Activated naive CD4-positive, alpha-beta T cell treated with anti-CD3 and anti-CD28 coated beads, Interleukin-2, amount 50 U/mL, for 24 hours (primary cell): ENCODE results near the gene ANKRD55.
A peak's percentile ranks its signal among the peaks of the same experiment; 100 is the strongest.
"Not testable (repeated sequence)": the region's sequence is repeated elsewhere in the genome, so short reads cannot be mapped to it uniquely, and the experiment has no call there.

ENCODE experiments used
- H3K27ac Mint-ChIP-seq: one replicate; pipeline ENCODE4 v1.8.0; 2021; ENCODE audit warnings: mild to moderate bottlenecking, mixed read lengths
- H3K27me3 Mint-ChIP-seq: one replicate; pipeline ENCODE4 v1.8.0; 2021; ENCODE audit warnings: mixed read lengths
- H3K36me3 Mint-ChIP-seq: one replicate; pipeline ENCODE4 v1.8.0; 2021; ENCODE audit warnings: mixed read lengths
- H3K4me1 Mint-ChIP-seq: one replicate; pipeline ENCODE4 v1.8.0; 2021; ENCODE audit warnings: mixed read lengths
- H3K4me3 Mint-ChIP-seq: one replicate; pipeline ENCODE4 v1.8.0; 2021; ENCODE audit warnings: mild to moderate bottlenecking, mixed read lengths
- H3K9me3 Mint-ChIP-seq: one replicate; pipeline ENCODE4 v1.8.0; 2021; ENCODE audit warnings: mixed read lengths

Gene ANKRD55

DNA sequence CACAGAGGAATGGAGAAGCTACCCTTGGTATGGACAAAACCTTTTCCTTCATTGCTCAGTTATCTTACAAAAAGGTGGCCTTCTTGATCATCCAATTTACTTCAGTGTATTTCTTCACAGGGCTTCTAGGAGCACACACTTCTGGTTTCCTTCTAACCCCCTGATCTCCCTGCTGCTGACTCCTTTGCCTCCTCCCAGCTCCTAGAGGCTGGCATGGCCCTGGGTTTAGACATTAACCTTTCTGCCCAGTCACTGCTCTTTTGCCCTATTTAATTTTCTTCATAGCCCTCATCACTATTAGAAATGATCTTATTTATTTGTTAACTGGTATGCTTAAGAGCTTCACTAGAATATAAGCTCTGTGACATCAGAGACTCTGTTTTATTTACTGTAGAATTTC lies 63.2 kb downstream of the ANKRD55 start:
- no peak overlapping the region for H3K4me3 Mint-ChIP-seq
- H3K27ac Mint-ChIP-seq = no peak overlapping the region
- H3K36me3 Mint-ChIP-seq = no peaks in the 10 kb centered on the region
- no peaks in the 10 kb centered on the region for H3K9me3 Mint-ChIP-seq
- H3K4me1 Mint-ChIP-seq = peaks cover 47% of the 10 kb centered on the region
- H3K27me3 Mint-ChIP-seq = no peaks in the 10 kb centered on the region

DNA sequence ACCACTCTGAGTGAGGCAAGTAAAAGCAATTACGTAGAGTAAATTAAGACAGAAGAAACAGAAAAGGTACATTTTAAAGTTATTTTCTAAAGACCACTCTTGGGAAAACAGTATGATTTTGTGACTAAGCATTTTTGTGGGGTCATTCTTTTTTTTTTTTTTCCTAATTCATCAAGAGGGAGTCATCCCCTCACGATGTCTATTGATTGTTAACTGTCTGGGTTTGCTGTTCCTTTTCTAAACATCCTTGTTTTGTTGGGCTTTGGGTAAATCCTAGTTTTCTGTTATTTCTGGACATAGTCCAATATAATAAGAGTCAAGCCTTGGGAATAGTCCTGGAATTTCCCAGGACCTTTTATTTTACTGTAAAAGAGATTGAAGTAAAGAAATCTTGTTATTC lies 63.8 kb downstream of the ANKRD55 start:
- Mint-ChIP-seq H3K4me1 (peaks cover 44% of the 10 kb centered on the region), H3K4me3 (no peak overlapping the region), H3K9me3 (no peaks in the 10 kb centered on the region), H3K27me3 (no peaks in the 10 kb centered on the region), H3K36me3 (no peaks in the 10 kb centered on the region), H3K27ac (no peak overlapping the region)

DNA sequence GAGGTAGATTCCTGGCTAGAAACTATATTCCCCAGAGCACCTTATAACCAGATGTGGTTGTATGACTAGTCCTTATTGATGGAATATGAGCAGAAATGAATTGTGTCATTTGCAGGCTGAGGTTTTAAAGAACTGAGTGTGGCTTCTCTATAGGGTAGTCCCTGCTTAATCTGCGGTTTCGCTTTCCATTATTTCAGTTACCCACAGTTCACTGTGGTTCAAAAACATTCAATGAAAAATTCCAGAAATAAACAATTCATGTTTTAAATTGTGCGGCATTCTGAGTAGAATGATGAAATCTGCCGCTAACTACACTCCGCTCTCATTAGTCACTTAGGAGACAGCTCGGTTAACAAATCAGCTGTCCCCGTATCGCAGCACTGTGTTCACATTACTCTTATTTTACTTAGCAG lies 65.1 kb downstream of the ANKRD55 start:
- Mint-ChIP-seq H3K4me1 (peaks cover 54% of the 10 kb centered on the region), H3K27ac (no peak overlapping the region), H3K4me3 (no peak overlapping the region), H3K27me3 (no peaks in the 10 kb centered on the region), H3K36me3 (no peaks in the 10 kb centered on the region), H3K9me3 (no peaks in the 10 kb centered on the region)

DNA sequence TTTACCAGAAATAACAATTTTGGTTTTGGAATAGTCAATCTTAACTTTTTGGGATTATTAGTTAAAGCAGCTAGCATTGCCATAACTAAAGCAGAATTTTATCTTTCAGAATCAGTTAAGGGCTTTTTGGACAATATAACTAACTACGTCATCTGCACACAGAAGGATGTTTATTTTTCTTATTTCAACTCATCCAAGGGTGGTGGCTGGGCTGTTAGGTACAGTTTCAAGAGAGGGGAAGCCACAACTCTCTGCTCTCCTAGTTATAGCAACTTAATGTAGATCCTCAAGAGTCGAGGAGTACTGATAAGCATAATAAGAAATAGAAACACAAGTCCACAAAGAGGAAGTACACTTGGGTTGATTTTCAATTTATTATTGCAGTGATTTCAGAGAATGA lies 65.6 kb downstream of the ANKRD55 start:
- no peak overlapping the region for H3K4me3 Mint-ChIP-seq

DNA sequence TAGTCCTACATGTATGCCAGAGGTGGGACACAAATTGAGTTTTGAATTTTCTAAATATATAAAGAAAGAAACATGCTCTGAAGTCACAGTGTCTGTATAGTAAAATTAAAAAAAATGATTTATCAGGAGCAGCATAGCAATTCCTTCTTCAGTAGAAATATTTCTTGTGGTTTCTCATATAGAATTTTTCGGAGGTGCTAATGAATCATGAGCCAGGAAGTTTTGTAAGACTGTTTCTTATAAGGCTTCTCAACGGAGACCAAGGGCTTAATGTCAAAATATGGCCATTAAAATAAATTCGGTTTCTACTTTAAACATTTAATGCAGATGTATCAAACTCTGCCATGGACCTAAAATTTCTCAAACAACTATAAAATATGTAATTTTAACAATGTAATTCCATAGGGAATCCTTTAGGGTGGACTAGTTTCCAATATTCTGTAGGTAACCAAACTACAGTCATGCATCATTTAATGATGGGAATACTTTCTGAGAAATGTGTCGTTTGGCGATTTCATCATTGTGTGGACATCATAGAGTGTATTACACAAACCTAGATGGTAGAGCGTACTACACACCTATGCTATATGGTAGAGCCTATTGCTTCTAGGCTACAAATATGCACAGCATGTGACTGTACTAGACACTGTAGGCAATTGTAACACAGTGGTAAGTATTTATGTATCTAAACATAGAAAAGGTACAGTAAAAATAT lies 66.3 kb downstream of the ANKRD55 start:
- H3K9me3 Mint-ChIP-seq = no peaks in the 10 kb centered on the region
- no peaks in the 10 kb centered on the region for H3K27me3 Mint-ChIP-seq
- no peak overlapping the region for H3K27ac Mint-ChIP-seq
- H3K4me1 Mint-ChIP-seq = peaks cover 54% of the 10 kb centered on the region
- H3K36me3 Mint-ChIP-seq = no peaks in the 10 kb centered on the region
- H3K4me3 Mint-ChIP-seq = no peak overlapping the region

More for the DNA sequence above, 65.6 kb downstream of the ANKRD55 start:
- Mint-ChIP-seq H3K36me3 (no peaks in the 10 kb centered on the region), H3K4me1 (peaks cover 54% of the 10 kb centered on the region), H3K9me3 (no peaks in the 10 kb centered on the region), H3K27ac (no peak overlapping the region), H3K27me3 (no peaks in the 10 kb centered on the region)

DNA sequence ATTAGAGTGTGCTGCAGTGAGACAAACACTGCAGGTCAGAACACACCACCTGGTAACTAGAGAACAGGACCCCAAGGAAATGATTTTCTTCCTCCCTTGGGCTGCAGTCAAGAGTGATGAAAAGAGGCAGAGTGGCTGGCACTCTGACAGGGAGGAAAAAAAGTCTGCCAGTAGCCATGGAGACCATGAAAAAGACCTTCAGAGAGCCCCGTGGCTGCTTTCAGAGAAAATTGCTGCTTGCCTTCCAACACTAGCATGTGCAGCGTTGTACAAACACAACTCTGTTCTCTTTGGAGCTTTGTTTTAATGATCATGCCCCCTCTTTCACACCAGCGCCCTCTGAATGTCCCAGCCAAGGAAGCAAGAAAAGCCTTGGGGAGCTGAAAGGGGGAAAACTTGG lies 68.8 kb downstream of the ANKRD55 start:
- H3K27me3 Mint-ChIP-seq = no peaks in the 10 kb centered on the region
- H3K27ac Mint-ChIP-seq = no peak overlapping the region
- H3K4me3 Mint-ChIP-seq = no peak overlapping the region
- no peaks in the 10 kb centered on the region for H3K9me3 Mint-ChIP-seq
- H3K4me1 Mint-ChIP-seq = peaks cover 68% of the 10 kb centered on the region
- no peaks in the 10 kb centered on the region for H3K36me3 Mint-ChIP-seq

DNA sequence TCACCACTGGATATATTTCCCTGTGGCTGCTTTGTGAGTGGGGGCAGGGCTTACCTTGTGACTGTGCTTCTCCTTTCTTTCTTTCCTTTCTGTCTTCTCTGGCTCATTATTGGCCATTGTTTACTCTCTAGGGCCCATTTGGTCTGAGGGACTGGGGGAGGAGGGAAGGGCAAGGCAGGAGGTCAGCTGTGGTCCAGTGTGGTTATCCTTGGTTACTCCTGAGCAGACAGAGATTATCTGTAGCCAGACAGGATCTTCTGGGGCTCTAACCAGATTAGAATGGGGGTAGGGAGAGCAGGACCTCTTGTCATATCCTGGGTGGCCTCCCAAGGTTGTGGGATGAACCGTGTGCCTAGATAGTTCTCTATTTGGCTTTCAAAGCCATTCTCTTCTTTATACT lies 71.2 kb downstream of the ANKRD55 start:
- no peak overlapping the region for H3K4me3 Mint-ChIP-seq
- H3K4me1 Mint-ChIP-seq = peaks cover 75% of the 10 kb centered on the region
- H3K27ac Mint-ChIP-seq = peak overlapping the region; percentile 99
- no peaks in the 10 kb centered on the region for H3K36me3 Mint-ChIP-seq
- no peaks in the 10 kb centered on the region for H3K27me3 Mint-ChIP-seq
- no peaks in the 10 kb centered on the region for H3K9me3 Mint-ChIP-seq

DNA sequence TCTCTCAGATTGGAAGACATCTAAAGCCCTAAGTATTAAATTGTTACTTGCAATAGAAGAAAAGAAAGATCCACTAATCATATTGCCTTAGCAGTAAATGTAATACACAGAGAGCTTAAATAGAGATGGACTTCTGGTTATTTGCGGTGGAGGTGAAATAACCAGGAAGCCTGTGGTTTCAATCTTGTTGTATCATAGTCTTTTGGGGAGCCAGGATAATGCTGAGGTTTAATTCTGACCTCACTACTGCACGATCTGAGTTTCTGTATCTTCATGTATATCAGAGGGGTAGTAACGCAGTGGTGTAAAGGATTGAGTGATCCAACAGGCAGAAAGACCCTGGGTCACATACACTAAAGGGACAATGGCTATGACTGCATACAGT lies 71.7 kb downstream of the ANKRD55 start:
- peaks cover 79% of the 10 kb centered on the region for H3K4me1 Mint-ChIP-seq
- H3K9me3 Mint-ChIP-seq = no peaks in the 10 kb centered on the region
- peak overlapping the region; percentile 99 for H3K27ac Mint-ChIP-seq
- H3K4me3 Mint-ChIP-seq = peak overlapping the region; percentile 87
- no peaks in the 10 kb centered on the region for H3K36me3 Mint-ChIP-seq
- H3K27me3 Mint-ChIP-seq = no peaks in the 10 kb centered on the region

DNA sequence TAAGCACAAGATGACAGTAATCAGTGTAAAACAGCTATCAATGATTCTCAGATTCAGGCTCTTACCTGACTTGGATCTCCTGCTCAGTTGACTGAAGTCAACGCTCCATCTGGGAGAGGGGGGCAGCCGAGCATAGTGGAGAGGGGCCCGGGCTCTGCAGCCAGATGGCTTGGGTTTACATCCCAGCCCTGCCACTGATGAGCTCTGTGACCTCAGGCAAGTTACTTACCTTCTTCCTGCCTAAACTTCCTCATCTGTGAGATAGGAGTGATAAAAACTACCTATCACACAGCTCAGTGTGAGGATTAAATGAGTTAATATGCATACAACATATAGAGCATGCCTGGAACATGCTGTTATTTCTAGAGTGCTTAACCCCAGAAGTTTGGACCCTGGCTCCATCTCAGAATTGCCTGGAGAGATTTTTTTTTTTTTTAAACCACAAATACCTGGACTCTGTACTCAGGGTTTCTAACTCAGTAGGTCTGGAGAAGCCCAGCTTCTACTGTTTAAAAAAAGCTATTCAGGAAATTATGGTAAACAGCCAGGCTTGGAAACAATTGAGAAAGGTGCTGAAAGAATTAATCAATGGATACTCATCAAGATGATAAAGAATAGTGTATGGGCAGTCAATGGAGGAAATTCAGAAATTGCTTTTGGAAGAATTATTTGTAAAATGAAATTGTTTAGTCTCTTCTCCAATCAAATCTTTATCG lies 72.2 kb downstream of the ANKRD55 start:
- Mint-ChIP-seq H3K4me1 (peaks cover 79% of the 10 kb centered on the region), H3K9me3 (no peaks in the 10 kb centered on the region), H3K27ac (peak overlapping the region; percentile 99), H3K36me3 (no peaks in the 10 kb centered on the region), H3K27me3 (no peaks in the 10 kb centered on the region), H3K4me3 (peak overlapping the region; percentile 87)

DNA sequence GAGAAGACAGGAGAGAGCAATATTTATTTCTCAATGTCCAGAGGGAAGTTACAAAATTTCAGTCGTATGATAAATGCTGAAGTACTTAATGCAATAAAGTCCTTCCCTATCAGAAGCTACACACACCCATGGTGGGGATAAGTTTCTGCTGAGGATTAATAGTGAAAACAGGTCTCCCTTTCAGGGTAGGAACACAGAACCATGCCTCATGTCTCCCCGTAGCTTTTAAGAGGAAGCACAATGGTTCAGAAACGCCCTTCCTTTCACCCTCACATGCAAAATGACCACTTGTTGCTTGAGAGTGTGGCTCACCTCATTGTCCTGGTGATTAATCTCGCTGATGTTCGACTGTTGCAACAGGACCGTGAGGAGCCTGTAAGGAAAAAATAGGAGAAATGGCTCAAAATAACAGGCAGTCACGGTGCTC lies 73.6 kb downstream of the ANKRD55 start:
- Mint-ChIP-seq H3K4me3 (peak overlapping the region; percentile 87), H3K27ac (peak overlapping the region; percentile 99), H3K9me3 (no peaks in the 10 kb centered on the region), H3K27me3 (no peaks in the 10 kb centered on the region), H3K36me3 (no peaks in the 10 kb centered on the region), H3K4me1 (peaks cover 90% of the 10 kb centered on the region)

DNA sequence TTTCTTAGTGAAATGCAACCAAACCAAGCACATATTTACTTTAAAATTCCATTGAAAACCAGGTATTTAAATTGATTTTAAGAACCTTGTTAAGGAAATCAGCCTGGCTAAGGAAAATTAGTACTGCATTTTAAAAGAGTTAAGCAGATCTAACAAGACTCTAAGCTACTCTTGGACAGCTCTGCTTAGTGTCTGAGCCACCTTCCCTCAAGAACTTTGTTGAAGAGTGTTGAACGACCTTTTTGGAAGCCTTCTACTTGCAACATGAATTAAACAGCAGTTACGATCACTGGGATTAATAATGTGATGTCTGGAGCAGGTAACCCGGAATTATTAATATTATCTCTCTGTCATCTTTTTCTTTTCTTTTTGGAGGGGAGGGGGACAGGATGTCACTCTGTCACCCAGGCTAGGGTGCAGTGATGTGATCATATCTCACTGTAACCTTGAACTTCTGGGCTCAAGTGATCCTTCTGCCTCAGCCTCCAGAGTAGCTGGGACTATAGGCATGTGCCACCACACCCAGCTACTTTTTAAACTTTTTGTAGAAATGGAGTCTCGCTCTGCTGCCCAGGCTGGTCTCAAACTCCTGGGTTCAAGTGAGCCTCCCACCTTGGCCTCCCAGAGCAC lies 74.7 kb downstream of the ANKRD55 start:
- Mint-ChIP-seq H3K27ac (peak overlapping the region; percentile 99), H3K4me1 (peaks cover 92% of the 10 kb centered on the region), H3K4me3 (peak overlapping the region; percentile 87), H3K27me3 (no peaks in the 10 kb centered on the region), H3K36me3 (no peaks in the 10 kb centered on the region), H3K9me3 (no peaks in the 10 kb centered on the region)

DNA sequence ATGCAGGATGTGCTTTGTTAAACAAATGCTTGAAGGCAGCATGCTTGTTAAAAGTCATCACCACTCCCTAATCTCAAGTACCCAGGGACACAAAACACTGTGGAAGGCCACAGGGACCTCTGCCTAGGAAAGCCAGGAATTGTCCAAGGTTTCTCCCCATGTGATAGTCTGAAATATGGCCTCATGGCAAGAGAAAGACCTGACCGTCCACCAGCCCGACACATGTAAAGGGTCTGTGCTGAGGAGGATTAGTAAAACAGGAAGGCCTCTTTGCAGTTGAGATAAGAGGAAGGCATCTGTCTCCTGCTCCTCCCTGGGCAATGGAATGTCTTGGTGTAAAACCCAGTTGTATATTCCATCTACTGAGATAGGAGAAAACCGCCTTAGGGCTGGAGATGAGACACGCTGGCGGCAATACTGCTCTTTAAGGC lies 75.9 kb downstream of the ANKRD55 start:
- peaks cover 92% of the 10 kb centered on the region for H3K4me1 Mint-ChIP-seq

DNA sequence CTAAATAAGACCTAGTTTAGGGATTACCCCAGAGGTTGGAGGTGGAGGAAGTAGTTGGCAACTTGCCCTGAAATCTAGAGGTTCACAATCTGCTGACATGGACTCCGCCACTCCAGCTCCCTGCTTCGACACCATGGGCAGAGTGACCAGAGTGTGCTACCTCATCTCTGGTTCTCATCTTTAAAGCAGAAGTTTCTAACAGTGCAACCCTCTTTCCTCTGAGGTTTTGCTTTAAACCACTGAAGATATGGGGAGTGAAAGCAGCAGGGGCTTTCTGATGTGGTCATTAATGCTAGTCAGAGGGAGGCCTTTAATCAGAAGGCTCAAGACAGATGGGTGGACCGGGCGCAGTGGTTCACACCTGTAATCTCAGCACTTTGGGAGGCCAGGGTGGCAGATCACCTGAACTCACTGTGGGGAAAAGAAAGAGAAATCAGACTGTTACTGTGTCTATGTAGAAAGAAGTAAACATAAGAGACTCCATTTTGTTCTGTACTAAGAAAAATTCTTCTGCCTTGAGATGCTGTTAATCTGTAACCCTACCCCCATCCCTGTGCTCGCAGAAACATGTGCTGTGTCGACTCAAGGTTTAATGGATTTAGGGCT lies 76.4 kb downstream of the ANKRD55 start:
- Mint-ChIP-seq H3K27ac (peak overlapping the region; percentile 99), H3K4me1 (peaks cover 92% of the 10 kb centered on the region), H3K4me3 (peak overlapping the region; percentile 87)
- not testable (repeated sequence) for H3K9me3 Mint-ChIP-seq, H3K27me3 Mint-ChIP-seq, H3K36me3 Mint-ChIP-seq

More for the DNA sequence above, 75.9 kb downstream of the ANKRD55 start:
- not testable (repeated sequence) for H3K36me3 Mint-ChIP-seq, H3K9me3 Mint-ChIP-seq, H3K27me3 Mint-ChIP-seq
- peak overlapping the region; percentile 99 for H3K27ac Mint-ChIP-seq
- H3K4me3 Mint-ChIP-seq = peak overlapping the region; percentile 87

DNA sequence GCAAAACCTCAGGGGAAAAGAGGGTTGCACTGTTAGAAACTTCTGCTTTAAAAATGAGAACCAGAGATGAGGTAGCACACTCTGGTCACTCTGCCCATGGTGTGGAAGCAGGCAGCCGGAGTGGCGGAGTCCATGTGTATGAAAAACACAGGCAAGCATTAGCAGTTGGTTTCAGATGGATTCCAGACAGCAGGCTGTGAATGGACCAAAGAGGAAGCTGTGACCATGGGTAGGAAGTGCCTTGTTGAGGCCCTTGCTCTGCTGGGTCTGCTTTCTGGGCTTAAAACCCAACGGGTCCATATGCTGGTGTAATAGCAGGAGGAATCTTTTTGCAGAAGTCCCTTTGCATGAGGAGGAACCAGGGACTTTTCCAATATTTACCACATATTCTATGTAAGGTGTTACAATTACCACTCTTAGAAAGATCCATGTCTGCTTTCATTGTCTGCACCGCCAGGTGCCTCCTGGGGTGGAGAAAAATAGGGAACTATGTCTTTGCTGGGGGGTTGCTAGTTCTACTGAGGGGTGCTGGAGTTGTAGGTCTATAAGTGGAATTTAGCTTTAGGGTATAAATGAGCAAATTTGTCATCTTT lies 77.0 kb downstream of the ANKRD55 start:
- Mint-ChIP-seq H3K4me3 (peak overlapping the region; percentile 16), H3K9me3 (no peaks in the 10 kb centered on the region), H3K36me3 (no peaks in the 10 kb centered on the region), H3K4me1 (peaks cover 87% of the 10 kb centered on the region), H3K27me3 (no peaks in the 10 kb centered on the region), H3K27ac (peak overlapping the region; percentile 99)

DNA sequence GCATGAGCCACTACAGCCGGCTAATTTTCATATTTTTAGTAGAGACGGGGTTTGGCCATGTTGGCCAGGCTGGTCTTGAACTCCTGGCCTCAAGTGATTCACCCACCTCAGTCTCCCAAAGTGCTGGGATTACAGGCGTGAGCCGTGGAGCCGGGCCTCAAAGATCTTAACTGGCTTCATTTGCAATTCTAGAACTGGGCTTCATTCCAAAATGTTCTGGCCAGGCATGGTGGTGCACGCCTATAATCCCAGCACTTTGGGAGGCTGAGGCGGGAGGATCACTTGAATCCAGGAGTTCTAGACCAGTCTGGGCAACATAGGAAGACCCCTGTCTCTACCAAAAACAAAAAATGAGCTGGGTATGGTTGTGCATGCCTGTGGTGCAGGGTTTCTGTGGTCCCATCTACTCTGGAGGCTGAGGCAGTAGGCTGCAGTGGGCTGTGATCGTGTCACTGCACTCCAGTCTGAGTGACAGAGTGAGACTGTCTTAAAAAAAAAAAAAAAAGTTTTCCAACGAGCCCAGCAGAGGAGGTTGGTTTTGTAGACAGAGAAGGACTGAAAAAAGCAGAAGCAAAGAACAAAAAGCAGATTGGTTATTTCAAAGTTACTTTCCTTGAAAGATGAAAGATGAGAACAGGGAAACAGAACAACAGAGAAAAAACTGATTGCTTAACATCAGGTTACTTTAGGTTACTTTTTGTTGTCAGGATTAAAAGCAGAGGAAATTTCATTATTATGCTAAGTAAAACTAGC lies 78.2 kb downstream of the ANKRD55 start:
- H3K27ac Mint-ChIP-seq = peak overlapping the region; percentile 91
- no peaks in the 10 kb centered on the region for H3K36me3 Mint-ChIP-seq
- H3K27me3 Mint-ChIP-seq = no peaks in the 10 kb centered on the region
- H3K4me3 Mint-ChIP-seq = no peak overlapping the region
- H3K4me1 Mint-ChIP-seq = peaks cover 77% of the 10 kb centered on the region
- no peaks in the 10 kb centered on the region for H3K9me3 Mint-ChIP-seq
